KMS-11 (cell line): Measurements from ENCODE around the gene RCBTB1.

Source experiments
- H2AFZ ChIP-seq: fragments of 200-600 bp; sonication (generic); 2 replicates; pipeline ENCODE4 v1.6.1; 2016; ENCODE audit warnings: antibody characterized with exemption, mixed run types, low read depth
- H3K27ac ChIP-seq: fragments of 200-600 bp; sonication (generic); 2 replicates; pipeline ENCODE4 v1.6.1; 2016; ENCODE audit warnings: mild to moderate bottlenecking, mixed run types
- H3K27me3 ChIP-seq: fragments of 200-600 bp; sonication (generic); 2 replicates; pipeline ENCODE4 v1.6.1; 2017; ENCODE audit warnings: mild to moderate bottlenecking, low read depth, mixed run types, moderate library complexity; ENCODE audit not compliant: insufficient read depth
- H3K36me3 ChIP-seq: fragments of 200-600 bp; sonication (generic); 2 replicates; pipeline ENCODE4 v1.6.1; 2017; ENCODE audit warnings: mild to moderate bottlenecking, mixed run types; ENCODE audit not compliant: insufficient read depth
- H3K4me1 ChIP-seq: fragments of 200-600 bp; sonication (generic); 2 replicates; pipeline ENCODE4 v1.6.1; 2016; ENCODE audit warnings: mild to moderate bottlenecking, low read depth, mixed run types; ENCODE audit not compliant: poor library complexity, severe bottlenecking
- H3K4me2 ChIP-seq: fragments of 200-600 bp; sonication (generic); 2 replicates; pipeline ENCODE4 v1.7.0; 2016; ENCODE audit warnings: mild to moderate bottlenecking, mixed run types
- H3K4me3 ChIP-seq: fragments of 200-600 bp; sonication (generic); IDR thresholded peaks from 2 replicates; pipeline ENCODE4 v1.6.1; 2017; ENCODE audit warnings: low read depth, low read length, mixed read lengths; ENCODE audit not compliant: insufficient read depth
- H3K79me2 ChIP-seq: fragments of 200-600 bp; sonication (generic); 2 replicates; pipeline ENCODE4 v1.6.1; 2016; ENCODE audit warnings: low read depth, mixed run types; ENCODE audit not compliant: insufficient read depth
- H3K9ac ChIP-seq: fragments of 200-600 bp; sonication (generic); 2 replicates; pipeline ENCODE4 v1.6.1; 2016; ENCODE audit warnings: mild to moderate bottlenecking, mixed run types
- H4K20me1 ChIP-seq: fragments of 200-600 bp; sonication (generic); 2 replicates; pipeline ENCODE4 v1.6.1; 2016; ENCODE audit warnings: mild to moderate bottlenecking, mixed run types; ENCODE audit not compliant: insufficient read depth
- CTCF ChIP-seq: fragments of 200-600 bp; sonication (generic); conservative IDR thresholded peaks from 2 replicates; pipeline ENCODE4 v1.6.1; 2017; ENCODE audit warnings: low read depth, mild to moderate bottlenecking, antibody characterized with exemption, low read length, moderate library complexity, mixed read lengths

Gene RCBTB1

DNA sequence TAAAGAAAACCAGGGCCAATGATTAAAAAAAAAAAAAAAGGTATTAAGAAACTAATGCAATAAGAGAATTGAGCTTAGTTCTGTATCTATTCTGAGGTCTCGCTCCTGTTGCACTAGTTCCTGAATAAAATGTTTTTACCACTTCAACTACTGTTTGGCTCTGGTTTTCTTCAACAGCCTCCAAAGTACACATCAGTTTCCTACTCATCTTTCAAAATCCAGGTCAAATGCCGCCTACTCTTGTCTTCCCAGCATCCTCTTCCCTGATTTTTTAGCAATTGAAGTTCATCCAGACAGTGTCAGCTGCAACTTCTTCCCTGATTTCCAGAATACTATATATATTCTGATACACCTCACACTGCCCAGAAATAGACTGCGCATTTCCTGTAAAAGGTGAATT lies 1.4 kb upstream of the RCBTB1 start:
- no peak overlapping the region for H2AFZ ChIP-seq
- no peaks in the 10 kb centered on the region for H4K20me1 ChIP-seq
- H3K27ac ChIP-seq, result no peak overlapping the region
- peaks cover 8% of the 10 kb centered on the region for H3K79me2 ChIP-seq
- no peak overlapping the region for H3K9ac ChIP-seq
- H3K4me2 ChIP-seq, result no peak overlapping the region
- no peaks in the 10 kb centered on the region for H3K27me3 ChIP-seq
- H3K4me1 ChIP-seq, result peaks cover 18% of the 10 kb centered on the region
- no peaks in the 10 kb centered on the region for H3K36me3 ChIP-seq
- TF ChIP-seq CTCF, result no peak
- H3K4me3 ChIP-seq, result no peak overlapping the region

GRCh38 chr13:49584771-49585182 lies 581 bp downstream of the RCBTB1 start:
- TF ChIP-seq CTCF, result no peak
- Histone ChIP-seq H3K9ac (peak overlapping the region; percentile 57; the same call in 1 of the 2 replicates), H3K4me1 (peaks cover 18% of the 10 kb centered on the region), H3K27me3 (no peaks in the 10 kb centered on the region), H3K27ac (no peak overlapping the region), H4K20me1 (no peaks in the 10 kb centered on the region), H2AFZ (peak overlapping the region; percentile 93; the same call in 1 of the 2 replicates), H3K4me2 (peak overlapping the region; percentile 74), H3K79me2 (peaks cover 8% of the 10 kb centered on the region), H3K36me3 (no peaks in the 10 kb centered on the region), H3K4me3 (no peak overlapping the region)

GRCh38 chr13:49580980-49581680 lies 4.2 kb downstream of the RCBTB1 start:
- Histone ChIP-seq H3K36me3 (no peaks in the 10 kb centered on the region), H3K4me3 (no peak overlapping the region), H3K27me3 (no peaks in the 10 kb centered on the region), H4K20me1 (no peaks in the 10 kb centered on the region), H3K9ac (no peak overlapping the region), H2AFZ (no peak overlapping the region), H3K4me1 (peaks cover 13% of the 10 kb centered on the region), H3K4me2 (no peak overlapping the region), H3K27ac (no peak overlapping the region), H3K79me2 (peaks cover 8% of the 10 kb centered on the region)
- no peak for TF ChIP-seq CTCF

- H3K9ac ChIP-seq, result no peak overlapping the region
- peaks cover 10% of the 10 kb centered on the region for H3K4me1 ChIP-seq
- no peaks in the 10 kb centered on the region for H4K20me1 ChIP-seq
- H3K79me2 ChIP-seq, result peaks cover 7% of the 10 kb centered on the region
- no peaks in the 10 kb centered on the region for H3K36me3 ChIP-seq
- H3K27ac ChIP-seq, result no peak overlapping the region
- no peaks in the 10 kb centered on the region for H3K27me3 ChIP-seq
- no peak overlapping the region for H2AFZ ChIP-seq
- H3K4me3 ChIP-seq, result no peak overlapping the region
- no peak overlapping the region for H3K4me2 ChIP-seq
- TF ChIP-seq CTCF, result no peak
Measured at GRCh38 chr13:49579501-49579900, 5.9 kb downstream of the RCBTB1 start.
